Motor neuron (in vitro differentiated cells): ENCODE results near the gene ORM1. TPM values are rescaled to one million over a fixed set of nuclear protein-coding genes. Genes with fewer than 3 reads are reported as not detected.

Experiments
- ATAC-seq, 8 experiments: fragments of 200-7000 bp; cut with Tn5 transposase; replicated peaks in 6 of 8; 2 replicates each; pipeline ENCODE4 v1.8.0; 2021; ENCODE audit warnings: mild to moderate bottlenecking in 8 of 8, moderate library complexity in 8 of 8
- H3K27ac ChIP-seq, 2 donors: fragments of 250-450 bp; sonication (Bioruptor Pico); 2 replicates each; pipeline ENCODE4 v1.9.0; 2021; ENCODE audit warnings: antibody characterized with exemption in 2 of 2, mild to moderate bottlenecking in 2 of 2, moderate library complexity in 1 of 2
- H3K4me1 ChIP-seq, 2 donors: fragments of 250-450 bp; sonication (Bioruptor Pico); replicated peaks in 1 of 2; 2 replicates each; pipeline ENCODE4 v1.6.1; 2021; ENCODE audit warnings: antibody characterized with exemption in 2 of 2, mild to moderate bottlenecking in 2 of 2, moderate library complexity in 1 of 2
- H3K4me3 ChIP-seq, 5 donors: fragments of 250-450 bp; sonication (Bioruptor Pico); 2 replicates each; pipeline ENCODE4 v1.9.0; 2021; ENCODE audit warnings: antibody characterized with exemption in 5 of 5, mild to moderate bottlenecking in 5 of 5, moderate library complexity in 4 of 5
- WGBS, 10 experiments: fragments of 450-650 bp; shearing (Covaris generic); methylation state at CpG; one replicate each; pipeline ENCODE4 v1.0.0; 2022; 5-methylcytosine and 5-hydroxymethylcytosine counted together
- in situ Hi-C, 9 experiments: fragments of 400-800 bp; cut with MboI; loops; one replicate each; pipeline ENCODE4 v1.15.0; 2021; ENCODE audit warnings: low sequenced_read_pairs in 9 of 9, low pct_unique_long_range_greater_than_20kb in 2 of 9; ENCODE audit not compliant: unreplicated experiment in 9 of 9
- total RNA-seq, 8 experiments: library from RNA; unstranded; fragments of 300-600 nt; gene quantifications; 2 replicates each; pipeline versions ENCODE4 v1.2.3 to v1.2.4, GENCODE V29; 2022

ORM1 gene
- total RNA-seq, 8 experiments from 2014 or later: not detected

DNA sequence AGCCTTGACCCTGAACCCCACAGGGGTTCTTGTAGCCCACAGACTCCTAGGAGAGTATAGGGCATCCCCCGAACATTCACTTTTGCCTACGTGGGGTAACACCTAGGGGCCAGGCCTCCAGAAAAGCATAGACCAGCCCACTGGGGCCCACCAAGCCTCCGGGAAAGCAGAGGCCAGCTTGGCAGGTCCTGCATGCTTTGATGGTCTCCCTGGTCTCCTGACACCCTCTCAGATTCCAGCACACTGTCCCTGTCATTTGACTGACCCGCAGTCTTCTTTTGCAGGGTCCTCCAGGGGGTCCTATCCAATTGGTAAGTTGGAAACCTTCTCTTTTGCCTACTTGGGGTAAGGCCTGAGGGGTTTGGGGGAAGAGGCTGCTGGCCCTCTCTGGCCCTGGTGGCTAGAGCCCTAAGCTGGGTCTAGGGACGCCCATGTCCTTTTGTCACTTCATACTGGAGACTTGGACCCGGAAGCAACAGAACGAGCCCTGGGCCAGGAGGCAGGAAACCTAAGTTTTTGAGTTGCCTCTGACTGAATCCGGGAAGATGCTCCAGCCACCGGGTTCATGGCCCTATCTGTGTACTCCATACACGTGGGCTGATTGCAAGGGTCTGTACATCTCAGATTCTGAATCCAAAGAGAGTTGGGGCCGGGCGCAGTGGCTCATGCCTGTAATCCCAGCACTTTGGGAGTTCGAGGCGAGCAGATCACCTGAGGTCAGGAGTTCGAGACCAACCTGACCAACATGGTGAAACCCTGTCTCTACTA lies 20.9 kb upstream of the ORM1 start:
- in situ Hi-C loops: no loop called here
- WGBS, 10 experiments: 80 to 97% (median 84%) methylated on average over 1 to 8 of the region's 15 CpGs; no CpG with 5 or more reads in 4 of the 10 experiments
- Histone ChIP-seq H3K4me3 (no peak overlapping the region), H3K27ac (no peak overlapping the region), H3K4me1 (peaks cover 14 to 19% of the 10 kb centered on the region in 2 donors)
- no peak for ATAC-seq

DNA sequence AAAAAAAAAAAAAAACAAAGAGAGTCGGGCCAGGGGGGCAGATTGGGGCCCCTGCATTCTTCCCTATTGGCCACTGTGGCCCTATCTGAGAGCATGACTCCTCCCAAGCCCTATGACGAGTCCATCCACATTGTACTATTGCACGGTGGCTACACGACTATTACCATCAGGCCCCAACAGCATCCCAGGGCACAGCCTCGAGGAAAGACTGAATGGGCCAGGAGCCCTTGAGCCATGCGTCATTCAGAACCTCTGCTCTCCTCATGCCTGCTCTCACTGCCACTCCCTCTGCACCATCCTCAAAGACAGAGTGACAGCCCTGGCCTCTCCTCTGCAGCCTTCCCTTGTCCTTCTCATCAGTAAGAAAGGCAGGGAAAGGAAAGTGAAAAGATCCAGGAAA lies 20.2 kb upstream of the ORM1 start:
- no peak overlapping the region for H3K27ac ChIP-seq
- 0 to 67% (median 48%) methylated on average over 1 to 5 of the region's 6 CpGs; no CpG with 5 or more reads in 3 of the 10 experiments for WGBS, 10 experiments
- peak in 7 of 8 experiments; percentile 23 to 60 (median 48) for ATAC-seq
- no peak overlapping the region for H3K4me3 ChIP-seq
- peaks cover 14 to 19% of the 10 kb centered on the region in 2 donors for H3K4me1 ChIP-seq
- in situ Hi-C loops: no loop called here

DNA sequence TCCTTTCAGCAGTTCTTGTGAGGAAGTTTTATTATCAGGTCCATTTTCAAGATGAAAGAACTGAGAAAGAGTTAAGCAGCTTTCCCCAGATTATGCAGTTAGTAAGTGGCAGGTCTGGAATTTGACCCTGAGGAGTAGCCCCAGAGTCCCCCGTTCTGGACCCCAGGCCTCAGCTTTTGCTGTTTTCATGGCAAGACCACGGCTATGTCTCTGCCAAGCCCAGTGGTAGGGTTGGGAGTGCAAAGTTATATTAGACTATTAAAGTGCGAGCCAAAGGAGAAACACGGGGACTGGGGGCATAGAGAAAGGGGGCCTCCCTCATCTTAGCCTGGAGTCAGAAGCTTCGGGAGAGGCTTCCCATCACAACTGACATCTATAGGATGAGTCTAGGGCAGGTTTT lies 19.3 kb upstream of the ORM1 start:
- Histone ChIP-seq H3K4me1 (peaks cover 14 to 19% of the 10 kb centered on the region in 2 donors), H3K27ac (no peak overlapping the region), H3K4me3 (no peak overlapping the region)
- no peak for ATAC-seq
- WGBS, 10 experiments: 70 to 100% (median 88%) methylated on average over 1 to 5 of the region's 5 CpGs; no CpG with 5 or more reads in 2 of the 10 experiments
- in situ Hi-C loops: no loop called here

DNA sequence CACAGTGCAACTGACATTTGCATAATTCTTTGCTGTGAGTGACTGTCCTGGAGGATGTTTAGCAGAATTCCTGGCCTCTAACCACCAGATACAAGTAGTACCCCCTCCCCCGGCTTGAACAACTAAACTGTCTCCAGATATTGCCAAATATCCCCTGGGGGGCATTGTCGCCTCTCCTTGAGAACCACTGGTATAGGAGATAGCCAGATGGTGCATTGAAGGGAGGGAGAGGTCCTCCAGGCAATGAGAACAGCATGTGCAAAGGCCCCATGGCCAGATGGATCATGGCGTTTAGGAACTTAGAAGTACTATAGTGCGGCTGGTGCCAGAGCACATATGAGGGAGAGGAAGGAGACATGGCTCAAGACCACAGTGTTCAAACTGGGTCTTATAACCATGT lies 18.9 kb upstream of the ORM1 start:
- no peak overlapping the region for H3K27ac ChIP-seq
- WGBS, 10 experiments: 67 to 100% (median 98%) methylated on average over 1 to 4 of the region's 4 CpGs; no CpG with 5 or more reads in 2 of the 10 experiments
- no peak for ATAC-seq
- H3K4me1 ChIP-seq: peaks cover 14 to 19% of the 10 kb centered on the region in 2 donors
- in situ Hi-C loops: no loop called here
- no peak overlapping the region for H3K4me3 ChIP-seq

DNA sequence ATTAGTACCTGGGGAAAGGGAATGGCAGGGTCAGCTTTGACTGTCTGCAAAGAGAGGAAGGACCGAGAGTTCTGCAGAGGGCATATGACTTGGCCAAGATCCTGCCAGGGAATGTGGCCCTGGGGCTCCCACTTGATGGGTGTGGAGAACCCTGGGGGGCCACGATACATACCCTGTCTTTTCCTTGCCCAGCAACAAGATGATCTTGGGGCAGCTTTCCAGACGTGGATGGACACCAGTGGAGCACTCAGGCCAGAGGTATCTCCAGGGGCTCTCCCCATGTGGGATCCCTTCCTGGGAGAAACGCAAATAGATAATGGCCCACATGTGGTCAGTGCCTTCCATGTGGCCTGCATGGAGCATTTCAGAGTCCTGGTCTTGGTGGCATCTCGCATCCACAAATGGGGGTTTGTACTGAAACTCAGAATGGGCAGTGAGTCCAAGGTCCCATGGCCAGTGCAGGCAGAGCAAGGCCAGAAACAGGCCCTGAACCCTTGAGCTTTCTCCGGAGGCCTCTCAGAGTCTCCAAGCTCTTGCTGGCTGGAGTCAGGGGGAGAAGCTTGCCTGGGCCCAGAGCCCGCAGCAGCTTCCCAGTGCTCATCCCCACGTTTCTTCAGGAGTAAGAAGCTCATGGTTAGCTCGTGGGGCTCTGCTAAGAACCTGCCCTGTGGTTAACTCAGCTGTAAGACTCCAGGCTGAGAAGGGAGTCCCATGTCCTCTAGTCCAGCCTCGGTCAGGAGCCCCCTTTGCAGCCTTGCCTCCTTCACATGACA lies 18.3 kb upstream of the ORM1 start:
- ATAC-seq: no peak
- WGBS, 10 experiments: 80 to 100% (median 90%) methylated on average over 1 to 6 of the region's 10 CpGs; no CpG with 5 or more reads in 4 of the 10 experiments
- in situ Hi-C loops: no loop called here

DNA sequence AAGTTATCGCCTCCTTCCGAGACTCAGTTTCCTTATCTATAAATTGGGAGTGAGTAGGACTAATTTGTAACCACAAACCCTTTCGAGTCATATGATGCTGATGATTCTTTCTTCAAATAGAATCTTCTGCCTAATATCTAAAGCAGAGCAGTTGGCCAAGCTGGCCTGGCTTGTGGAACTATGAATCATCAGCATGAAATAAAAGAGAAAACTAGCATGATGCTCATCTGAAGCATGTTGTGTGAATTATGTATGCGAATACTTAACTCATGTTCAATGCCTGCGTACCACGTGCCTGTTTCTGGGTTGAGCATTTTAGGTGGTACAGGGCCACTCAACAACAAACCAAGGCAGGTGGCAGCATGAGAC lies 15.0 kb upstream of the ORM1 start:
- H3K4me3 ChIP-seq: no peak overlapping the region
- ATAC-seq: peak in 5 of 8 experiments; percentile 5 to 83 (median 69)
- H3K27ac ChIP-seq: no peak overlapping the region
- WGBS, 10 experiments: 30 to 100% (median 85%) methylated on average over 1 to 6 of the region's 6 CpGs
- H3K4me1 ChIP-seq: peaks cover 11 to 16% of the 10 kb centered on the region in 2 donors
- in situ Hi-C loops: no loop called here

More for the DNA sequence above, 18.3 kb upstream of the ORM1 start:
- Histone ChIP-seq H3K4me1 (peaks cover 14 to 19% of the 10 kb centered on the region in 2 donors), H3K27ac (peak overlapping the region; percentile 27 to 44), H3K4me3 (no peak overlapping the region)

DNA sequence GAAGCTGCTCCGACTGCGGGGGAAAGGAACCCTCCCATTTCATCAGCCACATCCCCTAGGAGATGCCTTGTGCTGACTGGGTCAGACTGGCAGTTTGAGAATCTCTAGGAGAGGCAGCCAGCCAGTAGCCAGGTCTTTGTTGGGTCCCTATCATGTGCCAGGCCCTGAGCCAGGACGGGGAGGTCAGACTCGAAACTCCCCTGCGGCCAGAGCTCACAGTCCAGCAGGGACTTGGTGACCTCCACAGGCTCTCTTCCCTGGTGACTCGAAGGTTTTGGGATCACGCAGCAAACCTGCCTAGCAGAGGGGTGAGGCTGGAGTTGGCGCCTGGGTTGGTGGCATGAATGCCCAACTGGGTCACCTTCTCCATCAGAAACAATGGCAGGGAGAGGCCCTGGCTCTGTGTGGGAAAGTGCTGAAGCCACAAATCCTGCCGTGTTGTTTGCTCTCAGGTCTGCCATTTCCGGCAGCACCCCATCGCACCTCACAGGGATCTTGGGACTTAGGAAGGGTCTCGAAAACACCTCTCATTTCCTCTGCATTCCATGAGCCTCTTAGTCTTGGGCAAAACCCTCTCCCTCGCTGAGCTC lies 14.4 kb upstream of the ORM1 start:
- peaks cover 11 to 15% of the 10 kb centered on the region in 2 donors for H3K4me1 ChIP-seq
- in situ Hi-C loops: no loop called here
- H3K27ac ChIP-seq: no peak overlapping the region
- no peak overlapping the region for H3K4me3 ChIP-seq
- no peak for ATAC-seq
- 80 to 100% (median 95%) methylated on average over 1 to 4 of the region's 13 CpGs; no CpG with 5 or more reads in 2 of the 10 experiments for WGBS, 10 experiments

DNA sequence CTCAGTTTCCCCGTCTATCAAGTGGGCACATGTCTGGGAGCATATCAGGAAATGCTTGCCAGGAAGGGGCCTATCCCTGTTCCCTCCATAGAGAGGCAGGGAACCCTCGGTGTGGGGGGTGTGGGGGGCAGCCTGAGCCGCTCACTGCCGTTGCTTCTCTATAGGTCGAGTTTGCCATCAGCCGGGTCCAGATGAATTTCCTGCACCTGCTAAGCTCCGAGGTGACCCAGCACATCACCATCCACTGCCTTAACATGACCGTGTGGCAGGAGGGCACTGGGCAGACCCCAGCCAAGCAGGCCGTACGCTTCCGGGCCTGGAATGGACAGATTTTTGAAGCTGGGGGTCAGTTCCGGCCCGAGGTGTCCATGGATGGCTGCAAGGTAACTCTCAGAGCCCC lies 13.8 kb upstream of the ORM1 start:
- 84 to 100% (median 96%) methylated on average over 2 to 5 of the region's 13 CpGs; no CpG with 5 or more reads in 6 of the 10 experiments for WGBS, 10 experiments
- Histone ChIP-seq H3K4me3 (no peak overlapping the region), H3K27ac (no peak overlapping the region), H3K4me1 (peaks cover 11 to 15% of the 10 kb centered on the region in 2 donors)
- ATAC-seq: no peak
- in situ Hi-C loops: no loop called here

DNA sequence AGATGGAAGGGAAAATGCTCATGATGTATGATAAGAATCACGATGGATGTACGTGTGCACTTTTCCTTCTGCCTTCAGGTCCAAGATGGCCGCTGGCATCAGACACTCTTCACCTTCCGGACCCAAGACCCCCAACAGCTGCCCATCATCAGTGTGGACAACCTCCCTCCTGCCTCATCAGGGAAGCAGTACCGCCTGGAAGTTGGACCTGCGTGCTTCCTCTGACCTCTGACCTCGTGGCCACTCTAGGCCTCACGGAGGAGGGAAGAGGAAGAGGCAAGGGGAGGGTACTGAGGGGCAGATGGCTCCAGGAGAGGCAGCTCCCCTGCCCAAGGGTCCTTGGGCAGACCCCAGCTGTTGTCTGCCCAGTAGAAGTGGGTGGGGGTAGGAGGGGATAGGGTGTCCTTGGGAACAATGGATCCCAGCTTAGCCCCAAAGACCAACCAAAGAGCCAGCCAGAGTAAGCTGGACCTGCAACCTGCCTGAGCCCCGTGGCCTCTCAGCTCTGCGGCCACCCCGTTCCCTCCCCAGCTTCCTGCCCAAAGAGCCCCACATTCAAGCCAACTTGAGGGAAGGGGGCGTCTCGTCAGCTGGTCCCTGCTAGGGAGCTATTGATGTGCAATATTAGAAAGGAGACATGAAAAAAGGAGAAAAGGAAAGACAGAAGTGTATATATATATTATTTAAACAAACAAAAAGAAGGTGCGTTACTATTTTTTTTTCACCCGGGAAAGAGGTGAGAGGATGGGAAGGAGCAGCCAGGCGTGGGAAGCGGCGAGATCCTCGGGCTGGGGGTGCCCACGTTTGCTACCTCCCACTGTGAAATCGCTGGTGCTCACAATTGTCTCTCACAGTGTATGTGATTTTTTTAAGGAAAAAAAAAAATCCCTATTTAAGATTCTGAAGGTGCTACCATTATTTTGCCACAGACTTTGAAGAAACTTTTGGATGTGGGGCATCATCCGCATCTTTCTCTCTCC lies 12.1 kb upstream of the ORM1 start:
- no peak overlapping the region for H3K27ac ChIP-seq
- no peak for ATAC-seq
- peaks cover 3 to 4% of the 10 kb centered on the region in 2 donors for H3K4me1 ChIP-seq
- H3K4me3 ChIP-seq: no peak overlapping the region
- in situ Hi-C loops: no loop called here
- WGBS, 10 experiments: 78 to 100% (median 96%) methylated on average over 1 to 19 of the region's 22 CpGs

DNA sequence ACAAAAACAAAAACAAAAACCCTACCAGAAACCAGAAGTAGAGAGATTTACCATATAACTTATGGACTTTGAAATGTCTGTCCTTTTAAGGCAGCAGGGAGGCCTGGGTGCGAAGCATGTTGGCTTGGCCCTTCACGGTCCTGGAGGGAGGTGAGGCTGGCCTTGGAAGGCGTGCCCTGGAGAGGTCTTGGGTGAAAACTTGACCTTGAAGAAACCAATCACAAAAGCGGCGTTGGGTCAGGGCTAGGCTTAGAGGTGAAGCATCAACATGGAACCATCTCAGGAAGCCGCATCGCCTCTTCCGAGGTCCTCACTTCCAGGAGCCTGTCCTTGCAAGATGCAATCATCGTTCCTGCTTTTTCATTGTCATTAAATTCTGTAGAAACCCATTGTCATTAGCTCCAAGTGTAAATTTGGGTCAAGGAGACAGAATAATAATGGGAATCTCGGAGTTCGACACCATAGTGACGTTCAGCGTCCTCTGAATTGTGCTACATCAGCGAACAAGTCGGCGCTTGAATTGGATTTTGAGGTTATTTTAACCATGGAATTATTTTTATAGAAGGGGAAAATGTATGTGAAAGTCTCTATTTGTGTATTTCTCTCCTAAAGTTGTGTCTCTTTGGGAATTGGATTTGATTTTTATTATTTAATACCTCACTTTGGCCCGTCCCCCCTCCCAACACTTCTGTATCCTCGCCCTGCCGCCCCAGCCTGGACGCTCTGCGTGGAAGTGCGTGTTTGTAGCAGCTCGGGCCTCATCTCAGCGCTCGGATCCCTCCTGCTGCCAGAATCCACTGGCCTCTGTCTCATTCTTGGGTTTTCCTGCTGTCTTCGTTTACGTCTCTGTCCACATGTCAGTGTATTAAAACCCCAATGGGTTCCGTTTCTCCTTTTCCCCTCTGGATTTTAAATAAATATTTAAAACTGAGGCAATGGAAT lies 11.1 kb upstream of the ORM1 start:
- no peak overlapping the region for H3K27ac ChIP-seq
- no peak overlapping the region for H3K4me3 ChIP-seq
- 86 to 98% (median 91%) methylated on average over 5 to 14 of the region's 28 CpGs for WGBS, 10 experiments
- no peaks in the 10 kb centered on the region for H3K4me1 ChIP-seq
- in situ Hi-C loops: no loop called here
- ATAC-seq: no peak

DNA sequence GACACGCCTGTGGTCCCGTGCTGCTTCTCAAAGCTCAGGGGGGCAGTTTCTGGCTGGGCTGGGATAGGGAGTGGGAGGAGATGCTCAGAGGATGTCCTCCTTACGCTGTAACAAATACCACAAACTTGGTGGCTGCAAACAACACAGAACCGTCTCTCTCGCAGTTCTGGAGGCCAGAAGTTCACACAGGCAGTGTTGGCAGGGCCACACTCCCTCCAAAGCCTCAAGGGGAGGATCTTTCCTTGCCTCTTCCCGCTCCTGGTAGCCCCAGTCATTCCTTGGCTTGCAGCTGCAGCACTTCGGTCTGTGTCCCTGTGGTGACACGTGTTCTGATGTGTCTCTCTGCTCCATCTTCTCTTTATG lies 10.4 kb upstream of the ORM1 start:
- ATAC-seq: no peak
- in situ Hi-C loops: no loop called here
- Histone ChIP-seq H3K4me1 (no peaks in the 10 kb centered on the region), H3K27ac (no peak overlapping the region), H3K4me3 (no peak overlapping the region)
- 50 to 100% (median 80%) methylated on average over 1 to 4 of the region's 8 CpGs; no CpG with 5 or more reads in 1 of the 10 experiments for WGBS, 10 experiments
